Stimulated activated CD8-positive, alpha-beta memory T cell treated with anti-CD3 and anti-CD28 coated beads, Interleukin-7, amount 100 ng/mL, for 1 hour (primary cell): ENCODE results near the gene OR2C1.

ENCODE experiments used
- DNase-seq, 2 donors: peaks; one replicate each; pipeline ENCODE4 v3.0.0-alpha.2; 2020; ENCODE audit warnings: low read depth in 2 of 2

The OR2C1 gene

GRCh38 chr16:3400446-3400778 is 44.7 kb downstream of the OR2C1 start:
- DNase-seq: no peak

- DNase-seq: peak; percentile 96
Measured at GRCh38 chr16:3400779-3401688, 45.3 kb downstream of the OR2C1 start, which contains the start of the genes ZNF174 and ZSCAN32. Gene ZNF174, plus strand, starts transcription at chr16:3401215. Its CDS starts 790 bp downstream, at chr16:3402005. Gene ZSCAN32, minus strand, starts transcription at chr16:3401004. Its CDS starts 3,447 bp downstream, at chr16:3397557.

- no peak for DNase-seq
Measured at GRCh38 chr16:3401719-3402397, 46.2 kb downstream of the OR2C1 start.
